Neuronal stem cell (in vitro differentiated cells): Measurements from ENCODE around the gene PHF14.
"Not testable (repeated sequence)": the region's sequence is repeated elsewhere in the genome, so short reads cannot be mapped to it uniquely, and the experiment has no call there.

Source experiments
- DNase-seq: peaks from one replicate; pipeline ENCODE4 v3.0.0-alpha.2; 2013; ENCODE audit warnings: low spot score
- H2AFZ ChIP-seq: one replicate; pipeline ENCODE4 v1.6.1; 2013; ENCODE audit warnings: mild to moderate bottlenecking, low read length, inconsistent platforms
- H2AK5ac ChIP-seq: 2 replicates; pipeline ENCODE4 v1.6.1; 2013; ENCODE audit warnings: low read depth, mild to moderate bottlenecking, inconsistent platforms, low read length, moderate library complexity, mixed read lengths
- H2BK120ac ChIP-seq: 2 replicates; pipeline ENCODE4 v1.6.1; 2013; ENCODE audit warnings: low read depth, mild to moderate bottlenecking, inconsistent platforms, low read length, moderate library complexity, mixed read lengths
- H2BK12ac ChIP-seq: one replicate; pipeline ENCODE4 v1.6.1; 2013; ENCODE audit warnings: low read length, inconsistent platforms
- H2BK15ac ChIP-seq: 2 replicates; pipeline ENCODE4 v1.6.1; 2013; ENCODE audit warnings: mild to moderate bottlenecking, low read length, inconsistent platforms, mixed read lengths
- H2BK5ac ChIP-seq: one replicate; pipeline ENCODE4 v1.6.1; 2013; ENCODE audit warnings: inconsistent platforms, mild to moderate bottlenecking, low read length, moderate library complexity
- H3K14ac ChIP-seq: one replicate; pipeline ENCODE4 v1.6.1; 2013; ENCODE audit warnings: low read length, inconsistent platforms
- H3K18ac ChIP-seq: 2 replicates; pipeline ENCODE4 v1.6.1; 2013; ENCODE audit warnings: low read length, inconsistent platforms
- H3K23ac ChIP-seq: 2 replicates; pipeline ENCODE4 v1.6.1; 2013; ENCODE audit warnings: low read depth, mild to moderate bottlenecking, mixed read lengths, low read length, inconsistent platforms; ENCODE audit not compliant: poor library complexity
- H3K27ac ChIP-seq: replicated peaks from 3 replicates; pipeline ENCODE4 v1.5.1; 2013; ENCODE audit warnings: low read length, inconsistent platforms
- H3K27me3 ChIP-seq, 3 experiments: 2 replicates each; pipeline ENCODE4 v1.6.1; 2013; ENCODE audit warnings: low read length in 3 of 3, mild to moderate bottlenecking in 2 of 3, inconsistent platforms in 1 of 3, low read depth in 1 of 3, mixed read lengths in 1 of 3, moderate library complexity in 1 of 3; ENCODE audit not compliant: control insufficient read depth in 3 of 3, insufficient read depth in 3 of 3
- H3K36me3 ChIP-seq, 2 donors: replicated peaks in 1 of 2; 2 replicates each; pipeline ENCODE4 v1.6.1; 2013; ENCODE audit warnings: low read length in 2 of 2; ENCODE audit not compliant: control insufficient read depth in 2 of 2, insufficient read depth in 2 of 2
- H3K4ac ChIP-seq: 2 replicates; pipeline ENCODE4 v1.6.1; 2013; ENCODE audit warnings: inconsistent platforms, mild to moderate bottlenecking, low read length, moderate library complexity
- H3K4me1 ChIP-seq, 2 donors: 1 replicate in 1 of 2; 2 replicates in 1 of 2; pipeline ENCODE4 v1.6.1; 2013; ENCODE audit warnings: low read length in 2 of 2, low read depth in 1 of 2; ENCODE audit not compliant: control insufficient read depth in 2 of 2, insufficient read depth in 1 of 2
- H3K4me2 ChIP-seq: one replicate; pipeline ENCODE4 v1.6.1; 2013; ENCODE audit warnings: mild to moderate bottlenecking, low read length, inconsistent platforms; ENCODE audit not compliant: insufficient read depth, poor library complexity, severe bottlenecking
- H3K4me3 ChIP-seq, 2 donors: 2 replicates each; pipeline ENCODE4 v1.5.1; 2013; ENCODE audit warnings: low read length in 2 of 2, mild to moderate bottlenecking in 2 of 2, inconsistent platforms in 1 of 2, moderate library complexity in 1 of 2
- H3K79me1 ChIP-seq: one replicate; pipeline ENCODE4 v1.6.1; 2013; ENCODE audit warnings: low read depth, mild to moderate bottlenecking, inconsistent platforms, low read length, moderate library complexity
- H3K9ac ChIP-seq: one replicate; pipeline ENCODE4 v1.6.1; 2013; ENCODE audit warnings: mild to moderate bottlenecking, low read depth, low read length, inconsistent platforms; ENCODE audit not compliant: poor library complexity
- H3K9me3 ChIP-seq, 2 donors: replicated peaks in 1 of 2; 2 replicates each; pipeline versions ENCODE3 to v1.6.1; 2013; ENCODE audit warnings: low read length in 2 of 2, mild to moderate bottlenecking in 2 of 2, inconsistent platforms in 1 of 2, low read depth in 1 of 2, mixed read lengths in 1 of 2, moderate library complexity in 1 of 2; ENCODE audit not compliant: control insufficient read depth in 2 of 2, insufficient read depth in 1 of 2
- H4K8ac ChIP-seq: one replicate; pipeline ENCODE4 v1.6.1; 2013; ENCODE audit warnings: low read depth, mild to moderate bottlenecking, inconsistent platforms, low read length, moderate library complexity
- H4K91ac ChIP-seq: one replicate; pipeline ENCODE4 v1.6.1; 2013; ENCODE audit warnings: low read length, low read depth, mild to moderate bottlenecking, inconsistent platforms; ENCODE audit not compliant: poor library complexity
- WGBS, 2 donors: extraction: QIAGEN DNeasy Blood & Tissue Kit; methylation state at CpG; one replicate each; pipeline ENCODE4 v1.1.7; 2013; ENCODE audit warnings: missing lambda C conversion rate in 2 of 2, mixed read lengths in 1 of 2; ENCODE audit not compliant: insufficient read length in 2 of 2, insufficient replicate concordance in 1 of 2; ENCODE audit errors: extremely low coverage in 2 of 2; 5-methylcytosine and 5-hydroxymethylcytosine counted together

The PHF14 gene

DNA sequence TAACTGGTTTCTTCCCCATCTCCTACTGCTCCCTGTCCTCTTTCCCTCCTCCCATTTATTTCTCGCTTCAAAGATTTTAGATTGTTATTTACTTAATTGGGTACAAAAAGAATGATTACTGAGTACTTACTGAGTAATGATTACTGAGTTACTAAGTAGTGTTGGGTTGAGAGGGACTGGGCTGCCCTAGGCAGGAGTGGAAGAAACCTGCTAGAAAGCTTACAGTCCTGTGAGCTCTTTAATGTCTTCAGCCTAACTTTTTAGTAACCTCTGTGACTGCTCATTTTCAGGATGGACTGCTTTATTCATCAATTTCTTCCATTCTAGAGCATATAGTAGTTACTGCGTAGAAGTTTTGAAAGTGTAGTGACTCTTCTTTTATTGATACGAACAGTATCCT lies 7.6 kb downstream of the PHF14 start:
- H2BK15ac ChIP-seq = no peak overlapping the region
- H3K9ac ChIP-seq = no peak overlapping the region
- H3K27me3 ChIP-seq = no peaks in the 10 kb centered on the region
- no peak overlapping the region for H2BK5ac ChIP-seq
- H4K91ac ChIP-seq = no peak overlapping the region
- H3K18ac ChIP-seq = no peak overlapping the region
- H2AFZ ChIP-seq = no peak overlapping the region
- H3K23ac ChIP-seq = no peak overlapping the region
- H3K4ac ChIP-seq = no peak overlapping the region
- no CpG with 5 or more reads among the region's 3 CpGs for WGBS, 2 donors
- peaks cover 0 to 39% of the 10 kb centered on the region in 2 donors for H3K9me3 ChIP-seq
- no peak overlapping the region for H2AK5ac ChIP-seq
- peaks cover 2% of the 10 kb centered on the region for H3K79me1 ChIP-seq
- no peak overlapping the region for H3K4me3 ChIP-seq
- peaks cover 5 to 88% of the 10 kb centered on the region in 2 donors for H3K36me3 ChIP-seq
- H3K4me2 ChIP-seq = no peak overlapping the region
- no peak for DNase-seq
- no peaks in the 10 kb centered on the region for H3K4me1 ChIP-seq
- no peak overlapping the region for H2BK120ac ChIP-seq
- H3K27ac ChIP-seq = no peak overlapping the region
- no peak overlapping the region for H4K8ac ChIP-seq
- H3K14ac ChIP-seq = no peak overlapping the region
- H2BK12ac ChIP-seq = no peak overlapping the region

DNA sequence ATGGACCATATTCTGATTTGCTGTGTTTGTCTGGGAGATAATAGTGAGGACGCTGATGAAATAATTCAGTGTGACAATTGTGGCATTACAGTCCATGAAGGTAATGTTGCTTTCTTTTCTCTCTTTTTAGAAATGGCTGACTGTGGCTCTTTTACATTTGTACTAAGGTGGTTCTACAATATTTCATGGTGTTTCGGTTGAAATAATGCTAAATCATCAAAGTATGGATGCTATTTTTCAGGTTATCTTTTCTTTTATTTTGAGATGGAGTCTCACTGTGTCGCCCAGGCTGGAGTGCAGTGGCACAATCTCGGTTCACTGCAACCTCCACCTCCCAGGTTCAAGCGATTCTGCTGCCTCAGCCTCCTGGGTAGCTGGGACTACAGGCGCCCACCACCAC lies 17.1 kb downstream of the PHF14 start:
- H3K4ac ChIP-seq, H2AFZ ChIP-seq: not testable (repeated sequence)

DNA sequence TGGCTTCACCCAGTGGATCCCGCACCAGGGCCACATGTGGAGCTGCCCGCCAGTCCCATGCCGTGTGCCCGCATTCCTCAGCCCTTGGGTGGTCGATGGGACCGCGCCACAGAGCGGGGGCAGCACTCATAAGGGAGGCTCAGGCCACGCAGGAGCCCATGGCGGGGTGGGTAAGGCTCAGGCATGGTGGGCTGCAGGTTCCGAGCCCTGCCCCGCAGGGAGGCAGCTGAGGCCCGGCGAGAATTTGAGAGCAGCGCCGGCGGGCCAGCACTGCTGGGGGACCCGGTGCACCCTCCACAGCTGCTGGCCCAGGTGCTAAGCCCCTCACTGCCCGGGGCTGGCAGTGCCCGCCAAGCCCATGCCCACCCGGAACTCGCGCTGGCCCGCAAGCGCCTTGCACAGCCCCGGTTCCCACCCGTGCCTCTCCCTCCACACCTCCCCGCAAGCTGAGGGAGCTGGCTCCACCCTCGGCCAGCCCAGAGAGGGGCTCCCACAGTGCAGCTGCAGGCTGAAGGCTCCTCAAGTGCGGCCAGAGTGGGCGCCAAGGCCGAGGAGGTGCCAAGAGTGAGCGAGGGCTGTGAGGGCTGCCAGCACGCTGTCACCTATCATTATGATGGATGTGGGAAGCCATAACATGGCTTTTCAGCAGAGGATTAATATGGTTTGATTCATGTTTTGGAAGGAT lies 22.0 kb downstream of the PHF14 start:
- not testable (repeated sequence) for H2AK5ac ChIP-seq, H2BK12ac ChIP-seq, H3K27me3 ChIP-seq, H2BK5ac ChIP-seq, H3K9ac ChIP-seq, H3K4me2 ChIP-seq, H3K4me1 ChIP-seq, H2AFZ ChIP-seq, H3K27ac ChIP-seq, DNase-seq, H3K4me3 ChIP-seq, H2BK120ac ChIP-seq, H3K23ac ChIP-seq, H2BK15ac ChIP-seq, H3K14ac ChIP-seq, H4K91ac ChIP-seq, H3K79me1 ChIP-seq, H3K4ac ChIP-seq, H4K8ac ChIP-seq, H3K18ac ChIP-seq
- peaks cover 2 to 35% of the 10 kb centered on the region in 2 donors for H3K9me3 ChIP-seq
- no CpG with 5 or more reads among the region's 34 CpGs for WGBS, 2 donors
- peaks cover 12 to 78% of the 10 kb centered on the region in 2 donors for H3K36me3 ChIP-seq

More for the DNA sequence above, 17.1 kb downstream of the PHF14 start:
- H3K4me2 ChIP-seq, H3K27me3 ChIP-seq, H4K8ac ChIP-seq, H2BK5ac ChIP-seq, H2BK120ac ChIP-seq, DNase-seq, H2AK5ac ChIP-seq, H3K4me1 ChIP-seq, H2BK15ac ChIP-seq, H3K4me3 ChIP-seq, H4K91ac ChIP-seq, H3K79me1 ChIP-seq, H2BK12ac ChIP-seq, H3K23ac ChIP-seq, H3K18ac ChIP-seq, H3K14ac ChIP-seq, H3K27ac ChIP-seq, H3K9ac ChIP-seq: not testable (repeated sequence)
- WGBS, 2 donors = no CpG with 5 or more reads among the region's 6 CpGs
- peaks cover 2 to 24% of the 10 kb centered on the region in 2 donors for H3K9me3 ChIP-seq
- H3K36me3 ChIP-seq = peaks cover 7 to 91% of the 10 kb centered on the region in 2 donors

DNA sequence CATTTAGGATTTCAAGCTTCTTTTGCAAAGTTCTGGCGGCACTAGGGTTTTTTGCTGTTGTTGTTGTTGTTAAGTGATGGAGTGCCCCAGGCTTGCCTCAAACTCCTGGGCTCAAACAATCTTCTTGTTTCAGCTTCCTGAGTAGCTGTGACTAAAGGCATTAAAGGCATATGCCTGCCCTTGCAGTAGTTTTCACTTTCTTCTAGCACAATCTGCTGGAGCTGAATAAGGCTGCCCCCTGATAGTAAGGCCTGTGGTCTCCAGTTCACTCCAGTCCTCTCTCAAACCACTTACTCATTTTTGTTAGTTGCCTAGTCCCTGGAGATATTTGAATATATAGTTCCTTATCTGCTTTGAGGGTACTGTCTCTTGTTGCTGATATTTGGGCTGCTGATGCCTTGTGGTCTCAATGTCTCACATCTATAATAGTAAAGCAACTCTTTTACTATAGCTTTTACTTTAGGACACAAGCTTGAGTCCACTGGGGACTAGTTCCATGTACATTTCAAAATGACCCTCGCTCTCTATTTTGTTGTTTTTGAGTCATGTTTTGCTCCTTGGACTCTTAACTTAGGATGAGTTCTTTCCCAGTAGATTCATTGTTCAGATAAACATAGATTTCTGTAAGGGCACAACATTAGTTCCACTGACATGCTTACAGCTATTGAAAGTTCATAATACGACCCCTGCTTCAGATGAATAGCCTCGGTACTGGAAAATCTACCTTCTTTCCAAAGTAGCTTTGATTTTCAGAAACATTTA lies 25.5 kb downstream of the PHF14 start:
- Histone ChIP-seq H2BK120ac (no peak overlapping the region), H3K4me2 (no peak overlapping the region), H3K27ac (no peak overlapping the region), H3K79me1 (no peaks in the 10 kb centered on the region), H3K14ac (no peak overlapping the region), H3K9me3 (peaks cover 2 to 21% of the 10 kb centered on the region in 2 donors), H2BK5ac (no peak overlapping the region), H3K23ac (no peak overlapping the region), H3K27me3 (no peaks in the 10 kb centered on the region), H3K4ac (no peak overlapping the region), H2AFZ (no peak overlapping the region), H2BK15ac (no peak overlapping the region), H4K8ac (no peak overlapping the region), H3K4me1 (no peaks in the 10 kb centered on the region), H2BK12ac (no peak overlapping the region), H3K9ac (no peak overlapping the region), H3K4me3 (no peak overlapping the region), H3K36me3 (peaks cover 11 to 68% of the 10 kb centered on the region in 2 donors), H2AK5ac (no peak overlapping the region), H4K91ac (no peak overlapping the region), H3K18ac (no peak overlapping the region)
- no CpG with 5 or more reads among the region's 4 CpGs for whole genome bisulfite sequencing, 2 donors
- no peak for DNase-seq
